ENCODE measurements around the gene FBN2.

The FBN2 gene

GRCh38 chr5:128276537-128277216 is 261.4 kb downstream of the FBN2 start:
- no peak for TF ChIP-seq CTCF (conservative IDR thresholded peaks at IDR 0.05; ENCODE audit: low read depth, low read length)
- H3K4me1 ChIP-seq (ENCODE audit: low read depth, poor library complexity, severe bottlenecking), result no peaks in the 10 kb centered on the region
- no peak overlapping the region for H3K4me2 ChIP-seq
- no peaks in the 10 kb centered on the region for H3K79me2 ChIP-seq (ENCODE audit: insufficient read depth, low read depth)
- H4K20me1 ChIP-seq (ENCODE audit: insufficient read depth), result no peaks in the 10 kb centered on the region
- no peak overlapping the region for H2AFZ ChIP-seq (ENCODE audit: low read depth)
- H3K9ac ChIP-seq, result no peak overlapping the region
- no peak overlapping the region for H3K4me3 ChIP-seq (IDR thresholded peaks at IDR 0.05; ENCODE audit: insufficient read depth, low read depth, low read length)
- no peaks in the 10 kb centered on the region; the same call in 1 of the 2 replicates for H3K36me3 ChIP-seq (ENCODE audit: insufficient read depth)
- no peaks in the 10 kb centered on the region for H3K27me3 ChIP-seq (ENCODE audit: insufficient read depth, low read depth)
- no peak overlapping the region for H3K27ac ChIP-seq

DNA sequence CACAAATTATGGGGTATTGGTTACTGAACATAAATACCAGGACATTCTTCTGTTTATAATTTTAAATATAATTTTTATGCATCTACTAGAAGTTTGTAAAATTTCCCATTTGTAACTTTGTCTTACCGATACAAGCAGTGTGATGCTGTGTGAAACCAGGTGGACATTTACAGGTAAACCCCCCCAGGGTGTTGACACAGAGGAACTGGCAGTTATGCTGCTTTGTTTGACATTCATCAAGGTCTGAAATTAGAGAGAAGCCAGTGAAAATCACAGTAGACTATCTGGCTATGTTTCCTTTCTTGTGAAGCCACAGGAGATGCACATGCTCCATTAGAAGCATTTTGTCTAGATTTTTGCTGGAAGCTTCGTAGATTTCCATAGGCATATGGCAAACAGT is 263.6 kb downstream of the FBN2 start:
- no peaks in the 10 kb centered on the region for H3K79me2 ChIP-seq (ENCODE audit: insufficient read depth, low read depth)
- no peaks in the 10 kb centered on the region for H3K4me1 ChIP-seq (ENCODE audit: low read depth, poor library complexity, severe bottlenecking)
- H3K4me2 ChIP-seq, result no peak overlapping the region
- H3K4me3 ChIP-seq (IDR thresholded peaks at IDR 0.05; ENCODE audit: insufficient read depth, low read depth, low read length), result no peak overlapping the region
- no peak overlapping the region for H3K9ac ChIP-seq
- H3K27me3 ChIP-seq (ENCODE audit: insufficient read depth, low read depth), result no peaks in the 10 kb centered on the region
- no peak for TF ChIP-seq CTCF (conservative IDR thresholded peaks at IDR 0.05; ENCODE audit: low read depth, low read length)
- no peak overlapping the region for H2AFZ ChIP-seq (ENCODE audit: low read depth)
- no peaks in the 10 kb centered on the region; the same call in 1 of the 2 replicates for H3K36me3 ChIP-seq (ENCODE audit: insufficient read depth)
- H4K20me1 ChIP-seq (ENCODE audit: insufficient read depth), result no peaks in the 10 kb centered on the region
- no peak overlapping the region for H3K27ac ChIP-seq

- H3K79me2 ChIP-seq (ENCODE audit: insufficient read depth, low read depth), result no peaks in the 10 kb centered on the region
- no peaks in the 10 kb centered on the region for H3K27me3 ChIP-seq (ENCODE audit: insufficient read depth, low read depth)
- no peak overlapping the region for H3K27ac ChIP-seq
- H4K20me1 ChIP-seq (ENCODE audit: insufficient read depth), result no peaks in the 10 kb centered on the region
- H2AFZ ChIP-seq (ENCODE audit: low read depth), result no peak overlapping the region
- no peak for TF ChIP-seq CTCF (conservative IDR thresholded peaks at IDR 0.05; ENCODE audit: low read depth, low read length)
- H3K9ac ChIP-seq, result no peak overlapping the region
- no peaks in the 10 kb centered on the region; the same call in 1 of the 2 replicates for H3K36me3 ChIP-seq (ENCODE audit: insufficient read depth)
- H3K4me2 ChIP-seq, result no peak overlapping the region
- no peak overlapping the region for H3K4me3 ChIP-seq (IDR thresholded peaks at IDR 0.05; ENCODE audit: insufficient read depth, low read depth, low read length)
- H3K4me1 ChIP-seq (ENCODE audit: low read depth, poor library complexity, severe bottlenecking), result no peaks in the 10 kb centered on the region
Measured at GRCh38 chr5:128273736-128274135, 264.3 kb downstream of the FBN2 start.

- no peak overlapping the region for H3K27ac ChIP-seq
- H3K4me1 ChIP-seq (ENCODE audit: low read depth, poor library complexity, severe bottlenecking), result no peaks in the 10 kb centered on the region
- H4K20me1 ChIP-seq (ENCODE audit: insufficient read depth), result no peaks in the 10 kb centered on the region
- TF ChIP-seq CTCF (conservative IDR thresholded peaks at IDR 0.05; ENCODE audit: low read depth, low read length), result no peak
- H3K79me2 ChIP-seq (ENCODE audit: insufficient read depth, low read depth), result no peaks in the 10 kb centered on the region
- no peak overlapping the region for H3K9ac ChIP-seq
- H3K4me3 ChIP-seq (IDR thresholded peaks at IDR 0.05; ENCODE audit: insufficient read depth, low read depth, low read length), result no peak overlapping the region
- H2AFZ ChIP-seq (ENCODE audit: low read depth), result no peak overlapping the region
- H3K27me3 ChIP-seq (ENCODE audit: insufficient read depth, low read depth), result no peaks in the 10 kb centered on the region
- H3K4me2 ChIP-seq, result no peak overlapping the region
- no peaks in the 10 kb centered on the region; the same call in 1 of the 2 replicates for H3K36me3 ChIP-seq (ENCODE audit: insufficient read depth)
Measured at GRCh38 chr5:128271859-128272464, 266.1 kb downstream of the FBN2 start.
